ENCODE measurements around the gene ITPK1.

- TF ChIP-seq ZSCAN30 (tag by site-specific recombination; IDR thresholded peaks at IDR 0.05), result no peak
- TF ChIP-seq ZNF274 (IDR thresholded peaks at IDR 0.05; ENCODE audit: low read length), result no peak
- no peak for TF ChIP-seq ZNF274 (tag by site-specific recombination; IDR thresholded peaks at IDR 0.05; ENCODE audit: borderline replicate concordance)
- no peak for TF ChIP-seq CTCF (tag by site-specific recombination; IDR thresholded peaks at IDR 0.05)
- no peak for TF ChIP-seq SETDB1 (IDR thresholded peaks at IDR 0.05; ENCODE audit: insufficient read length, low read length)
- TF ChIP-seq ZNF513 (tag by site-specific recombination; IDR thresholded peaks at IDR 0.05), result no peak
- TF ChIP-seq ZNF214 (tag by site-specific recombination; IDR thresholded peaks at IDR 0.05; ENCODE audit: borderline replicate concordance), result no peak
- no peak for TF ChIP-seq ZBTB17 (tag by site-specific recombination; IDR thresholded peaks at IDR 0.05)
- TF ChIP-seq ZNF654 (tag by site-specific recombination; IDR thresholded peaks at IDR 0.05; ENCODE audit: low read depth), result no peak
- TF ChIP-seq SCRT2 (tag by site-specific recombination; IDR thresholded peaks at IDR 0.05), result no peak
- no peak for TF ChIP-seq REST (tag by site-specific recombination; IDR thresholded peaks at IDR 0.05)
- TF ChIP-seq, protein P1, sequence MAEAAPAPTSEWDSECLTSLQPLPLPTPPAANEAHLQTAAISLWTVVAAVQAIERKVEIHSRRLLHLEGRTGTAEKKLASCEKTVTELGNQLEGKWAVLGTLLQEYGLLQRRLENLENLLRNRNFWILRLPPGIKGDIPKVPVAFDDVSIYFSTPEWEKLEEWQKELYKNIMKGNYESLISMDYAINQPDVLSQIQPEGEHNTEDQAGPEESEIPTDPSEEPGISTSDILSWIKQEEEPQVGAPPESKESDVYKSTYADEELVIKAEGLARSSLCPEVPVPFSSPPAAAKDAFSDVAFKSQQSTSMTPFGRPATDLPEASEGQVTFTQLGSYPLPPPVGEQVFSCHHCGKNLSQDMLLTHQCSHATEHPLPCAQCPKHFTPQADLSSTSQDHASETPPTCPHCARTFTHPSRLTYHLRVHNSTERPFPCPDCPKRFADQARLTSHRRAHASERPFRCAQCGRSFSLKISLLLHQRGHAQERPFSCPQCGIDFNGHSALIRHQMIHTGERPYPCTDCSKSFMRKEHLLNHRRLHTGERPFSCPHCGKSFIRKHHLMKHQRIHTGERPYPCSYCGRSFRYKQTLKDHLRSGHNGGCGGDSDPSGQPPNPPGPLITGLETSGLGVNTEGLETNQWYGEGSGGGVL (tag by site-specific recombination; IDR thresholded peaks at IDR 0.05), result no peak
Observed at GRCh38 chr14:92892589-92892988, 223.1 kb downstream of the ITPK1 start.
